ENCODE results near the gene ZEB2.

- TF ChIP-seq CTCF (IDR thresholded peaks at IDR 0.05), result no peak
- TF ChIP-seq POLR2A (IDR thresholded peaks at IDR 0.05), result no peak
- no peak for TF ChIP-seq POLR2AphosphoS5 (IDR thresholded peaks at IDR 0.05)
Observed at GRCh38 chr2:144511937-144512336, 8.0 kb downstream of the ZEB2 start.

Data from stomach (tissue), 4 donors.